Skin of body (tissue), 3 donors: Measurements from ENCODE around the gene ARHGAP12. TPM values are rescaled to one million over a fixed set of nuclear protein-coding genes. Genes with fewer than 3 reads are reported as not detected.
"Not testable (repeated sequence)": the region's sequence is repeated elsewhere in the genome, so short reads cannot be mapped to it uniquely, and the experiment has no call there.

Source experiments
- DNase-seq: peaks from one replicate; lab custom pipeline; 2025; lab: John Stamatoyannopoulos, UW
- small RNA-seq: library from RNA; depleted of rRNA; stranded (forward); fragments of <200 nt; gene quantifications from one replicate; pipeline ENCODE3, GENCODE V24; 2014; ENCODE audit warnings: low replicate concordance
- total RNA-seq: library from RNA; depleted of rRNA; stranded (reverse); fragments of >200 nt; gene quantifications from one replicate; pipeline ENCODE4 v1.2.3, GENCODE V29; 2014

Gene ARHGAP12
- total RNA-seq, 1 donor from 2014 or later: 49.3 TPM

DNA sequence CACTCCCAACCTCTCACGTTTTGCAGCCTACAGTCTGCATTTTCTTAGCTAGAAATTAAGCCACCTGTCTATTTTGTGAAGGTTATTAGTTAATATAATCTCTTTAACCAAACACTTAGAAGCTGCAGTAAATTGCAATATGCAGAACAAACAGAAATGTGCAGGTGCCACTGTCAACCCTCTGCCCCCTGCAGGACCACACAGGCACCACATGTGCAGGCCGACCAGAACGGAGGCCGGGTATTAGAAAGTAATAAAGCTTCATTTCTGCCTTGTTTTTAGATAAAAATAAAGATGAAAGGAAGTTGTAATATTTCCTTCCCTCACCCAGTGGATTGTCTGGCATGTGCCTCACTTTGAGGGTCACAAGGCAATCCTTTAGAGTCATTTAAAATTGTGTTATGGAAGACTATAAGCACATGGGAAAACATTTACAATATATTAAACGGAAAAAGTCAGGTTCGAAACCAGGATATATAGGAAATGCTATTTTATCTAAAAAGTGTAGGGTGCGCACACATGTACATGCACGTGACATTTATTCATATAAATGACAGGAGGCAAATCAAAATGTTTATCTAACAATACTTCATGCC, 158.2 kb downstream of the ARHGAP12 start:
- no peak for DNase-seq

DNA sequence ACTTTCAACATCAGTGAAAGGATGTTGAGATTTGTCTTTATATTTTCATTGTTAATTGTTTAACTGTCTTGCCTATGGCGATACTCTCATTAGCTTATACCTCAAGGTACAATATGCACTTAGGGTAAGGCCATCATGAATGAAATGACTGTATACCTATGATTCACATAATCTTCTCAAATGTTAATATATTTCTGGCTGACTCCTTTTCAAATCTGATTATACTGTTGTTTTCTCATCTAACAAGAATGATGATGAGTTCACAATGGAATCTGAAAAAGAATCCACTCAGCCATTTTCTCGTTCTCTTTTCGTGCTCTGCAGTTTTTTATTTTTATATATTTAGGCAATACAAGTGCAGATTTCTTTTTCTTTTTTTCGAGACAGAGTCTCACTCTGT, 159.1 kb downstream of the ARHGAP12 start:
- peak; percentile 18 for DNase-seq

- not testable (repeated sequence) for DNase-seq
Observed at GRCh38 chr10:31768935-31769334, 159.7 kb downstream of the ARHGAP12 start.

GRCh38 chr10:31768467-31768866, 160.2 kb downstream of the ARHGAP12 start:
- DNase-seq: peak; percentile 83

- DNase-seq: peak; percentile 27
Observed at GRCh38 chr10:31765541-31765940, 163.1 kb downstream of the ARHGAP12 start.

DNA sequence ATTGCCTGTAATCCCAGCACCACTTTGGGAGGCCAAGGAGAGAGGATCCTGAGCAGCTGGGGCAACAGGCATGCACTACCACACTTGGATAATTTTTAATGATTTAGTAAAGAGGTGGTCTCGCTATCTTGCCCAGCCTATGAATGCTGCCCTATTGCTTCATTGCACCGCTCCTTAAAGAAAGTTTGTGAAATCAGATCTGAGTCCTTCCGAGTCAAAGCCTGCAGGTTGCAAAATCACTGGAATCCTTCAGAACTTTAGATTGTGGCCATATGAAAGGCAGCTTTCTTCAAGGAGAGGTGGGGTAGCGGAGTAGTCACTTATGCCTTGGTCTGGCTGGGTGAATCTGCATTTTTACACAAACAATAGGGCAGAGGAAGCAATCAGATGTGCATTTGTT, 166.3 kb downstream of the ARHGAP12 start:
- no peak for DNase-seq

DNA sequence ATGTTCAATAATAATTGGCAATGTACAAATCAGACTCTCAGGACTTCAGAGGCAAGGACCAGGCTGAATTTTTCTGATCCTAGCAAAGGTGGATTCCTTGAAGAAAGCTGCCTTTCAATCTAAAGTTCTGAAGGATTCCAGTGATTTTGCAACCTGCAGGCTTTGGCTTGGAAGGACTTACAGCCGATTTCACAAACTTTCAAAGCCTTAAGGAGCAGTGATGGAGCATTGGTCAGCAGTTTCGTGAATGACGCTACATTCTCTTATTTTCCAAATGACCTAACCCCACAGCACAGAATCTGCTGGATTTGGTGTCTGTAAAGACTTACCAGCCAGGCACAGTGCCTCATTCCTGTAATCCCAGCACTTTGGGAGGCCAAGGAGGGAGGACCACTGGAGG, 167.5 kb downstream of the ARHGAP12 start:
- no peak for DNase-seq

DNA sequence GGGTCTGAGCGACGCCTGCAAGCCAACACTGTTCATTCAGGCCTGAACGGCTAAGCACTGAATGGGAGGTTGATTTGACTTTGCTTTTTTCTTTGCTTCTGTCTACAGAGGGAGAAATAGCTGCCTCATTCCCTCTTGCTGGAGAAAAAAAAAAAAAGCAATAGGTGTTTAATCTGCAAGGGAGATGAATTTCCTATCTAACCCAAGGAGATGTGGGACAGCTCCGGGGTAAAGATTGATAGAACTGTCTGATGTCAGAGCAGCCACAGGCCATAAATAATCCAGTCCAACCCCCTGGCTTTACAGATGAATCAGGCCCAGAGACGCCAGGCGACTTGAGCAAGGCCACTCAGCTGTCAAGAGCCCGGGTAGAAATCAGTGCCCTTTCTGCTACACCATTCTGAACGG, 168.0 kb downstream of the ARHGAP12 start:
- DNase-seq: no peak

- DNase-seq: peak; percentile 98
Observed at GRCh38 chr10:31759799-31760626, 168.6 kb downstream of the ARHGAP12 start.

DNA sequence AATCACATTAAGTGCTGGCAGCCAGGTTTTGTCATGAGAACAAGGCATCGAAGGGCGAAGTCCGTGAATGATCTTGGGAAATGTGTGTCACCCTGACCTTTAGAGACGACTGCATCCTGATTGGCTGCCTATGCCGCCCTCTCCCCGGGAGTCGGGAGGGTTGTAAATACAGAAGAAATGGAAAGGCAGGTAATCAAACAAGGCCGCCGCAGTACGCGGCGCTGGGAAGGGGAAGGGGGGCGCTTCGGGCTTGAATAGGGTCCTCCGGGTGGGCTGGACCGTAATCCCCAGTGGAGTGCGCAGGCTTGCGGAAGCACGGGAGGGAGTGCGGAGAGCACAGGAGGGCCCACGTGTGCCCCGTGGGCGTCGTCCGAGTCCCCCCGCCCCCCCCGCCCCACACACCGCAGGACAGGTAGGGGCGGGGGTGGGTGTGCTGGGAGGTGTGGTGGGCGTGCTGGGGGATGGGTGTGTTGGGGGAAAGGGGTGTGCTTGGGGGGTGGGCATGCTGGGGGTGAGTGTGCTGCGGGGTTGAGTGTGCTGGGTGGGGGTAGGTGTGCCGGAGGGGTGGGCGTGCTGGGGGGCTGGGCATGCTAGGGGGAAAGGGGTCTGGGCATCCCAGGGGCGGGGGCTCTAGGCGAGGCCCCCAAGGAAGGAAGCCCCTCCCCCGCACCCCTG, 169.4 kb downstream of the ARHGAP12 start:
- DNase-seq: no peak

GRCh38 chr10:31758495-31758894, 170.1 kb downstream of the ARHGAP12 start:
- DNase-seq: no peak

DNA sequence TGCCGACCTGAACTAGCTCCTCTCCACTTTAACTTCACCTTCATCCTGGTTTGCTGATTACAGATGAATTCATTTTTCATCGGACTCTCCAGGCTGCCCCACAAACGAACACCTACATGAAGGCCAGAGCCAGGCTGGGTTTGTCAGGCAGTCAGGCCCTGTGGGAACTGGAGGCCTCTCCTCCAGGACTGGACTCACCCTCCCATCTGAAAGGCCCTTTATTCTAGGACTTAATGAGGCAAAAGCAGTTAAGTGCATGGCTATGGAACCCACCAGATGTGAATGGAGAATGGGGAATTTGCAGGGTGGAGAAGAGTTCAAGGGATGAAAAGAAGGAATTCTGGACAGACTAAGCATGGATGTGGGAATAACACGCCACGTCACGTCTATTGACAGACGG, 170.8 kb downstream of the ARHGAP12 start:
- DNase-seq: peak; percentile 46

- DNase-seq: no peak
Observed at GRCh38 chr10:31757386-31757791, 171.2 kb downstream of the ARHGAP12 start.

DNA sequence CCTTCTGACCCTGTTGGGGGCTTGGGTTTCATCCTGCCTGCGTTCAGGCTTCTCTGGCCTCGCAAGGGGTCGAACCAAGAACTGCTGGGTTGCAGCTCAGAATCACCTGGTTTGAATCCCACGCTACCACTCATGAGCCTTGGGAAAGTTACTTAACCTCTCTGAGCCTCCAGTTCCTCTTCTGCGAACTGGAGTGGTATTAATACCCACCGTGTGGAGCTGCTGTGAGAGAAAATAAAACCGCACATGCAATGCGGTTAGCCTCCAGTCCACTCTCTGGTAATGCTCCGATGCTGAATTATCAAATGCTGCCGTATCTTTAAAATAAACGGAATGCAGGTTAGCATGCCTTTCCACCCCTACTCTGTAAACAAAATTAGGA, 171.9 kb downstream of the ARHGAP12 start:
- DNase-seq: no peak

GRCh38 chr10:31756101-31756728, 172.4 kb downstream of the ARHGAP12 start:
- no peak for DNase-seq

Small RNA genes within 50 kb of the gene (small RNA-seq; reads per million reads assigned to genes)
- not detected for gene RF00019

Other genes with a start within 250 kb of the ARHGAP12 start
- 89.4 TPM for gene KIF5B, start 127.6 kb upstream of the ARHGAP12 start, total RNA-seq